ENCODE results near the gene ADCK2.

- TF ChIP-seq EZH2 (IDR thresholded peaks at IDR 0.05) = no peak
- TF ChIP-seq CTCF (IDR thresholded peaks at IDR 0.05) = no peak
- no peak for TF ChIP-seq EZH2phosphoT487 (IDR thresholded peaks at IDR 0.05)
Measured at GRCh38 chr7:140738280-140738679, 65.5 kb downstream of the ADCK2 start.

Data from neural progenitor cell (in vitro differentiated cells).